Panc1 (cell line): ENCODE results near the gene GPX3. TPM values are rescaled to one million over a fixed set of nuclear protein-coding genes. Genes with fewer than 3 reads are reported as not detected.

ENCODE experiments used
- ATAC-seq: fragments of 200-7000 bp; cut with Tn5 transposase; 2 replicates; pipeline ENCODE4 v1.9.1; 2020; ENCODE audit warnings: mild to moderate bottlenecking, moderate library complexity
- BruUV-seq: library from RNA; stranded (reverse); fragments of 400-500 nt; replicated peaks from 2 replicates; lab custom pipeline; 2021; lab: Mats Ljungman, UMichigan
- CTCF ChIA-PET: fragments of 300-600 bp; sonication (Branson Sonifier 250); formaldehyde crosslinking; loops from one replicate; lab custom pipeline; 2022; ENCODE audit warnings: antibody characterized with exemption; lab: Charles Lee
- POLR2A ChIA-PET: fragments of 300-600 bp; sonication (Branson Sonifier 250); formaldehyde crosslinking; loops from one replicate; lab custom pipeline; 2022; ENCODE audit warnings: antibody characterized with exemption; lab: Charles Lee
- DNase-seq: peaks from one replicate; pipeline ENCODE4 v3.0.0-alpha.2; 2010; ENCODE audit warnings: low read depth, low spot score
- H3K27ac ChIP-seq: 2 replicates; pipeline ENCODE4 v1.5.1; 2011; ENCODE audit warnings: mild to moderate bottlenecking, low read length, inconsistent platforms
- H3K27me3 ChIP-seq: fragments of 200-500 bp; sonication (Bioruptor generic); 2 replicates; pipeline ENCODE4 v1.6.0; 2014; ENCODE audit warnings: low read length, inconsistent platforms; ENCODE audit not compliant: control insufficient read depth, insufficient read depth
- H3K36me3 ChIP-seq: fragments of 200-500 bp; sonication (Bioruptor generic); 2 replicates; pipeline ENCODE4 v1.5.1; 2014; ENCODE audit warnings: inconsistent platforms, mild to moderate bottlenecking, low read length, moderate library complexity; ENCODE audit not compliant: control insufficient read depth, insufficient read depth
- H3K4me1 ChIP-seq: 2 replicates; pipeline ENCODE4 v1.5.1; 2011; ENCODE audit warnings: inconsistent platforms, mild to moderate bottlenecking, low read length, moderate library complexity; ENCODE audit not compliant: control insufficient read depth, insufficient read depth
- H3K4me3 ChIP-seq, 2 experiments: 2 replicates each; pipeline ENCODE4 v1.5.1; 2011 to 2012; ENCODE audit warnings: low read depth in 2 of 2, low read length in 2 of 2, mild to moderate bottlenecking in 2 of 2, inconsistent platforms in 1 of 2, moderate library complexity in 1 of 2
- H3K9me3 ChIP-seq: fragments of 200-500 bp; sonication (Bioruptor generic); 2 replicates; pipeline ENCODE4 v1.5.1; 2014; ENCODE audit warnings: low read depth, mild to moderate bottlenecking, inconsistent platforms, low read length, moderate library complexity; ENCODE audit not compliant: control insufficient read depth, insufficient read depth
- CTCF ChIP-seq: fragments of 450-650 bp; IDR thresholded peaks from 2 replicates; pipeline ENCODE4 v1.5.1; 2017; ENCODE audit warnings: mild to moderate bottlenecking
- POLR2AphosphoS5 ChIP-seq: IDR thresholded peaks from 2 replicates; pipeline ENCODE4 v1.6.1; 2012; ENCODE audit warnings: mild to moderate bottlenecking, low read depth, low read length, moderate library complexity
- REST ChIP-seq, 2 experiments: IDR thresholded peaks; 2 replicates each; pipeline ENCODE4 v1.6.1; 2011 to 2012; ENCODE audit warnings: low read depth in 2 of 2, control low read depth in 1 of 2, low read length in 1 of 2, mild to moderate bottlenecking in 1 of 2, moderate library complexity in 1 of 2; ENCODE audit not compliant: insufficient read depth in 1 of 2
- SIN3A ChIP-seq: IDR thresholded peaks from 2 replicates; pipeline ENCODE4 v1.6.1; 2012; ENCODE audit warnings: low read depth, mild to moderate bottlenecking, low read length, moderate library complexity, borderline replicate concordance; ENCODE audit not compliant: insufficient read depth
- TCF7L2 ChIP-seq: IDR thresholded peaks from 2 replicates; pipeline ENCODE4 v1.6.1; 2011; ENCODE audit warnings: mild to moderate bottlenecking, low read depth, low read length, inconsistent platforms
- in situ Hi-C: cut with HindIII; loops from 2 replicates; pipeline ENCODE4 v1.10.0; 2016; ENCODE audit warnings: low sequenced_read_pairs, low pct_unique_long_range_greater_than_20kb
- intact Hi-C: fragments of 100-400 bp; cut with micrococcal nuclease; formaldehyde crosslinking; loops from one replicate; pipeline ENCODE4 v1.10.0; 2022; ENCODE audit not compliant: unreplicated experiment
- total RNA-seq: library from RNA; stranded (reverse); gene quantifications from one replicate; pipeline ENCODE4 v1.2.1, GENCODE V29; 2021; ENCODE audit not compliant: unreplicated experiment

Gene GPX3
- total RNA-seq, 1 experiment from 2014 or later, result 8.5 TPM

- H3K9me3 ChIP-seq, result no peaks in the 10 kb centered on the region
- no peaks in the 10 kb centered on the region; the same call in 1 of the 2 replicates for H3K36me3 ChIP-seq
- TF ChIP-seq TCF7L2 (no peak), SIN3A (no peak), POLR2AphosphoS5 (no peak), CTCF (no peak), REST (IDR thresholded peaks at IDR 0.05; ENCODE audit: insufficient read depth in 1 of 2, low read depth in 2 of 2, low read length in 1 of 2) (no peak)
- ATAC-seq (no peak), DNase-seq (no peak)
- intact Hi-C loops, result no loop called here
- no peak overlapping the region for H3K27ac ChIP-seq
- ChIA-PET POLR2A (no interaction called here), CTCF (no interaction called here)
- H3K4me1 ChIP-seq, result no peaks in the 10 kb centered on the region
- no peak overlapping the region for H3K4me3 ChIP-seq
- in situ Hi-C loops, result no loop called here
- BruUV-seq, result no TSS peak
- no peaks in the 10 kb centered on the region for H3K27me3 ChIP-seq
These were observed 13.0 kb downstream of the GPX3 start for GRCh38 chr5:151033217-151033934.

- TF ChIP-seq POLR2AphosphoS5, result no peak
- no peak for TF ChIP-seq CTCF
- no peak for TF ChIP-seq REST (IDR thresholded peaks at IDR 0.05; ENCODE audit: insufficient read depth in 1 of 2, low read depth in 2 of 2, low read length in 1 of 2)
- TF ChIP-seq TCF7L2, result no peak
- no peak for TF ChIP-seq SIN3A
- Histone ChIP-seq H3K9me3 (no peaks in the 10 kb centered on the region), H3K4me3 (no peak overlapping the region), H3K4me1 (no peaks in the 10 kb centered on the region), H3K36me3 (no peaks in the 10 kb centered on the region; the same call in 1 of the 2 replicates), H3K27ac (no peak overlapping the region), H3K27me3 (no peaks in the 10 kb centered on the region)
- in situ Hi-C loops, result no loop called here
- BruUV-seq, result no TSS peak
- ChIA-PET POLR2A (no interaction called here), CTCF (no interaction called here)
- no peak for DNase-seq
- intact Hi-C loops, result no loop called here
- peak; percentile 19; the same call in 1 of the 2 replicates for ATAC-seq
These were observed 14.3 kb downstream of the GPX3 start for GRCh38 chr5:151034422-151035379.
